H9 (cell line): ENCODE results near the gene CASP10. TPM values are rescaled to one million over a fixed set of nuclear protein-coding genes. Genes with fewer than 3 reads are reported as not detected.

ENCODE experiments used
- DNase-seq: peaks from one replicate; pipeline ENCODE4 v3.0.0-alpha.2; 2017
- H2AFZ ChIP-seq: one replicate; pipeline ENCODE4 v1.6.1; 2013; ENCODE audit warnings: mild to moderate bottlenecking, low read length, control low read depth, moderate library complexity
- H2AK5ac ChIP-seq: 2 replicates; pipeline ENCODE4 v1.6.1; 2013; ENCODE audit warnings: low read length, control low read depth, mixed read lengths; ENCODE audit not compliant: insufficient read length
- H2BK120ac ChIP-seq: one replicate; pipeline ENCODE4 v1.6.1; 2013; ENCODE audit warnings: low read depth, mild to moderate bottlenecking, low read length, control low read depth, inconsistent platforms; ENCODE audit not compliant: poor library complexity, severe bottlenecking
- H2BK12ac ChIP-seq: 2 replicates; pipeline ENCODE4 v1.6.1; 2013; ENCODE audit warnings: low read length, control low read depth, mixed read lengths, low read depth; ENCODE audit not compliant: insufficient read length
- H2BK15ac ChIP-seq: 2 replicates; pipeline ENCODE4 v1.6.1; 2013; ENCODE audit warnings: low read depth, low read length, control low read depth
- H2BK20ac ChIP-seq: one replicate; pipeline ENCODE4 v1.6.1; 2013; ENCODE audit warnings: low read depth, mild to moderate bottlenecking, low read length, control low read depth, inconsistent platforms; ENCODE audit not compliant: poor library complexity, severe bottlenecking
- H2BK5ac ChIP-seq: 2 replicates; pipeline ENCODE4 v1.6.1; 2013; ENCODE audit warnings: low read length, control low read depth, mixed read lengths; ENCODE audit not compliant: insufficient read length
- H3K14ac ChIP-seq: 2 replicates; pipeline ENCODE4 v1.6.1; 2013; ENCODE audit warnings: low read length, control low read depth; ENCODE audit not compliant: insufficient read depth
- H3K18ac ChIP-seq: 2 replicates; pipeline ENCODE4 v1.6.1; 2013; ENCODE audit warnings: low read depth, mild to moderate bottlenecking, mixed read lengths, low read length, control low read depth; ENCODE audit not compliant: insufficient read length
- H3K23ac ChIP-seq: 2 replicates; pipeline ENCODE4 v1.6.1; 2013; ENCODE audit warnings: low read length, control low read depth, mixed read lengths, low read depth; ENCODE audit not compliant: insufficient read length
- H3K23me2 ChIP-seq: 2 replicates; pipeline ENCODE4 v1.6.1; 2013; ENCODE audit warnings: low read depth, mild to moderate bottlenecking, mixed read lengths, low read length, control low read depth; ENCODE audit not compliant: insufficient read length, poor library complexity, severe bottlenecking
- H3K27ac ChIP-seq: 2 replicates; pipeline ENCODE4 v1.5.1; 2013; ENCODE audit warnings: low read length, control low read depth, mixed read lengths, low read depth; ENCODE audit not compliant: insufficient read length
- H3K27me3 ChIP-seq: 2 replicates; pipeline ENCODE4 v1.6.1; 2013; ENCODE audit warnings: low read length, control low read depth, inconsistent platforms; ENCODE audit not compliant: insufficient read depth
- H3K4ac ChIP-seq: 2 replicates; pipeline ENCODE4 v1.6.1; 2013; ENCODE audit warnings: low read depth, mild to moderate bottlenecking, control low read depth, inconsistent platforms, low read length, moderate library complexity
- H3K4me1 ChIP-seq: 2 replicates; pipeline ENCODE4 v1.6.1; 2013; ENCODE audit warnings: low read length, control low read depth, inconsistent platforms; ENCODE audit not compliant: insufficient read depth
- H3K4me2 ChIP-seq: 2 replicates; pipeline ENCODE4 v1.6.1; 2013; ENCODE audit warnings: low read length, control low read depth, mixed read lengths; ENCODE audit not compliant: insufficient read length, insufficient read depth
- H3K56ac ChIP-seq: 2 replicates; pipeline ENCODE4 v1.6.1; 2013; ENCODE audit warnings: low read depth, mild to moderate bottlenecking, mixed read lengths, low read length, control low read depth; ENCODE audit not compliant: insufficient read length
- H3K79me1 ChIP-seq: 2 replicates; pipeline ENCODE4 v1.6.1; 2013; ENCODE audit warnings: low read depth, mild to moderate bottlenecking, moderate library complexity, low read length, control low read depth, inconsistent platforms; ENCODE audit not compliant: insufficient read depth, poor library complexity, severe bottlenecking
- H3K79me2 ChIP-seq: 2 replicates; pipeline ENCODE4 v1.6.1; 2013; ENCODE audit warnings: low read length, control low read depth, inconsistent platforms; ENCODE audit not compliant: insufficient read depth
- H3K9ac ChIP-seq: 2 replicates; pipeline ENCODE4 v1.6.1; 2013; ENCODE audit warnings: low read length, control low read depth, mixed read lengths; ENCODE audit not compliant: insufficient read length; ENCODE audit errors: extremely low read depth
- H3K9me3 ChIP-seq: one replicate; pipeline ENCODE4 v1.6.1; 2013; ENCODE audit warnings: low read depth, low read length, inconsistent platforms; ENCODE audit not compliant: control insufficient read depth
- H3T11ph ChIP-seq: one replicate; pipeline ENCODE4 v1.6.1; 2013; ENCODE audit warnings: mild to moderate bottlenecking, low read length, control low read depth, inconsistent platforms
- H4K20me1 ChIP-seq: one replicate; pipeline ENCODE4 v1.6.1; 2013; ENCODE audit not compliant: control insufficient read depth, insufficient read length, insufficient read depth
- H4K5ac ChIP-seq: 2 replicates; pipeline ENCODE4 v1.6.1; 2013; ENCODE audit warnings: low read depth, mild to moderate bottlenecking, mixed read lengths, low read length, control low read depth; ENCODE audit not compliant: insufficient read length
- H4K8ac ChIP-seq: replicated peaks from 2 replicates; pipeline ENCODE4 v1.6.1; 2013; ENCODE audit warnings: low read length, control low read depth, mixed read lengths, low read depth; ENCODE audit not compliant: insufficient read length
- H4K91ac ChIP-seq: 2 replicates; pipeline ENCODE4 v1.6.1; 2013; ENCODE audit warnings: low read depth, mild to moderate bottlenecking, moderate library complexity, mixed read lengths, low read length, control low read depth; ENCODE audit not compliant: insufficient read length
- H3K27ac Mint-ChIP-seq, 3 experiments: 2 replicates in 2 of 3; 3 replicates in 1 of 3; pipeline ENCODE4 v1.8.0; 2020 to 2021; ENCODE audit warnings: mixed read lengths in 3 of 3, mild to moderate bottlenecking in 1 of 3, moderate library complexity in 1 of 3
- H3K27me3 Mint-ChIP-seq: 2 replicates; pipeline ENCODE4 v1.8.0; 2021; ENCODE audit warnings: low read depth, mild to moderate bottlenecking, moderate library complexity, mixed read lengths
- H3K36me3 Mint-ChIP-seq, 3 experiments: 2 replicates in 2 of 3; 3 replicates in 1 of 3; pipeline ENCODE4 v1.8.0; 2020 to 2021; ENCODE audit warnings: low read depth in 3 of 3, mixed read lengths in 3 of 3; ENCODE audit not compliant: insufficient read depth in 1 of 3
- H3K4me1 Mint-ChIP-seq, 2 experiments: 2 replicates each; pipeline ENCODE4 v1.8.0; 2020; ENCODE audit warnings: mixed read lengths in 2 of 2
- H3K4me3 Mint-ChIP-seq, 2 experiments: 2 replicates in 1 of 2; 3 replicates in 1 of 2; pipeline ENCODE4 v1.8.0; 2020 to 2021; ENCODE audit warnings: mild to moderate bottlenecking in 2 of 2, mixed read lengths in 2 of 2, moderate library complexity in 1 of 2
- H3K9me3 Mint-ChIP-seq, 2 experiments: 2 replicates in 1 of 2; 3 replicates in 1 of 2; pipeline ENCODE4 v1.8.0; 2020; ENCODE audit warnings: mild to moderate bottlenecking in 2 of 2, mixed read lengths in 2 of 2, moderate library complexity in 1 of 2
- CTCF ChIP-seq: fragments of 200-600 bp; sonication (generic); conservative IDR thresholded peaks from 3 replicates; pipeline ENCODE4 v1.8.0; 2021; ENCODE audit warnings: antibody characterized with exemption, mild to moderate bottlenecking
- WGBS: extraction: QIAGEN DNeasy Blood & Tissue Kit; methylation state at CpG from one replicate; pipeline ENCODE4 v1.1.7; 2013; ENCODE audit warnings: missing lambda C conversion rate, low lambda C conversion rate, mixed read lengths; ENCODE audit not compliant: insufficient read length; ENCODE audit errors: extremely low coverage; 5-methylcytosine and 5-hydroxymethylcytosine counted together
- total RNA-seq: library from RNA; stranded (reverse); gene quantifications from 2 replicates; pipeline ENCODE4 v1.2.1, GENCODE V29; 2021

CASP10 gene
- total RNA-seq, 1 experiment from 2014 or later = 2.7 TPM

- H2BK20ac ChIP-seq = no peak overlapping the region
- H3K9me3 ChIP-seq = no peaks in the 10 kb centered on the region
- no peaks in the 10 kb centered on the region for H3K4me1 ChIP-seq
- no peak overlapping the region for H4K91ac ChIP-seq
- H3K4me2 ChIP-seq = no peak overlapping the region
- no peaks in the 10 kb centered on the region for H3K27me3 ChIP-seq
- Mint-ChIP-seq H3K27me3 (no peaks in the 10 kb centered on the region), H3K4me3 (no peak overlapping the region), H3K36me3 (peaks cover 0 to 8% (median 0%) of the 10 kb centered on the region in 3 experiments; a peak in 4 of 7 replicates), H3K4me1 (peaks cover 3 to 6% of the 10 kb centered on the region in 2 experiments; a peak in 3 of 4 replicates), H3K27ac (no peak overlapping the region), H3K9me3 (no peaks in the 10 kb centered on the region)
- H3K23ac ChIP-seq = no peak overlapping the region
- H4K8ac ChIP-seq = no peak overlapping the region
- no peak overlapping the region for H3K9ac ChIP-seq
- H2BK5ac ChIP-seq = no peak overlapping the region
- H3K27ac ChIP-seq = no peak overlapping the region
- WGBS = no CpG with 5 or more reads among the region's 3 CpGs
- H4K5ac ChIP-seq = no peak overlapping the region
- no peak overlapping the region for H2BK15ac ChIP-seq
- DNase-seq = no peak
- no peak overlapping the region for H3T11ph ChIP-seq
- H4K20me1 ChIP-seq = no peaks in the 10 kb centered on the region
- H3K79me2 ChIP-seq = no peaks in the 10 kb centered on the region
- no peak for TF ChIP-seq CTCF
- no peak overlapping the region for H3K14ac ChIP-seq
- no peaks in the 10 kb centered on the region for H3K23me2 ChIP-seq
- H2BK12ac ChIP-seq = no peak overlapping the region
- no peak overlapping the region for H2BK120ac ChIP-seq
- no peak overlapping the region for H2AFZ ChIP-seq
- no peak overlapping the region for H3K4ac ChIP-seq
- no peak overlapping the region for H3K56ac ChIP-seq
- no peaks in the 10 kb centered on the region for H3K79me1 ChIP-seq
- H3K18ac ChIP-seq = no peak overlapping the region
- H2AK5ac ChIP-seq = no peak overlapping the region
Observed at GRCh38 chr2:201195331-201195730, 12.4 kb downstream of the CASP10 start.
